Fibroblast of villous mesenchyme (primary cell): ENCODE data around the gene GGT7. TPM values are rescaled to one million over a fixed set of nuclear protein-coding genes. Genes with fewer than 3 reads are reported as not detected.

Source experiments
- DNase-seq: peaks from one replicate; pipeline ENCODE4 v3.0.0-alpha.2; 2010; ENCODE audit warnings: low read depth
- H3K4me3 ChIP-seq: 2 replicates; pipeline ENCODE4 v1.5.1; 2011; ENCODE audit warnings: low read depth, mild to moderate bottlenecking, low read length
- CTCF ChIP-seq: IDR thresholded peaks from 2 replicates; pipeline ENCODE4 v1.5.1; 2012; ENCODE audit warnings: low read depth, mild to moderate bottlenecking, low read length; ENCODE audit not compliant: insufficient read depth
- total RNA-seq: library from RNA; depleted of rRNA; stranded (reverse); fragments of >200 nt; gene quantifications from 2 replicates; pipeline ENCODE4 v1.2.3, GENCODE V29; 2012

Gene GGT7
- total RNA-seq, 1 donor = 9.5 TPM

- no peak overlapping the region for H3K4me3 ChIP-seq
- peak; percentile 69 for DNase-seq
- TF ChIP-seq CTCF = no peak
These were observed 18.8 kb upstream of the GGT7 start for GRCh38 chr20:34891166-34892062.

DNA sequence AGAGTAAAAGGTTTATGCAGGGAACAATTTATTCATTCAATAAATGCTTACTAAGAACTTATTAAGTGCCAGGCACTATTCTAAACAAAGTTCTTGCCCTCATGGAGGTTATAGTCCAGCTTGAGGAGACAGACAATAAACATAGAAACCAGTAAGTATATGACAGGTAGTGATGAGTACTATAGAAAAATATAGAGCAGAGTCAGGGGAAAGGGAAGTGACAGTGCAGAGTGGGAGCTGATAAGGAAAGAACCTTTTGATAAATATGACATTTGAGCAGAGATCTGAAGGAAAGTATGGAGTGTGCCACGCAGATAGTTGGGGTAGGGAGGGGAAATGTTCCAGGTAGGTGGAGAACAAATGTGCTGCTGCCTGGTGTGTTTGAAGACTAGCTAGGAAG is 15.8 kb upstream of the GGT7 start:
- no peak for TF ChIP-seq CTCF
- DNase-seq = no peak
- H3K4me3 ChIP-seq = no peak overlapping the region

- no peak for DNase-seq
- TF ChIP-seq CTCF = no peak
- H3K4me3 ChIP-seq = no peak overlapping the region
These were observed 14.4 kb upstream of the GGT7 start for GRCh38 chr20:34887023-34887422.

DNA sequence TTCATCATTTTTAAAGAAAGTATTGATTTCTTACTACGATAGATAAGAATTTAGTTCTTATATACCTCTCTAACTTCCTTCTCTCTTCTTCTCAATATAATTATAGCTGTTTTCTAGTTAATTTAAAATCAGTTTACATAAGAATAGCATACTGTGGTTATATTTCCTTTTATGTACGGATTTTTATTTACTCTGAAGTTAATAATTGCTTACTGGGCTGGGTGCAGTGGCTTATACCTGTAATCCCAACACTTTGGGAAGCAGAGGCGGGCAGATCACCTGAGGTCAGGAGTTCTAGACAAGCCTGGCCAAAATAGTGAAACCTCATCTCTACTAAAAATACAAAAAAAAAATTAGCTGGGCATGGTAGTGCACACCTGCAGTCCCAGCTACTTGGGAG is 13.5 kb upstream of the GGT7 start:
- H3K4me3 ChIP-seq = no peak overlapping the region
- TF ChIP-seq CTCF = no peak
- DNase-seq = no peak

GRCh38 chr20:34884260-34884659 is 11.6 kb upstream of the GGT7 start:
- no peak for DNase-seq
- no peak overlapping the region for H3K4me3 ChIP-seq
- TF ChIP-seq CTCF = no peak

DNA sequence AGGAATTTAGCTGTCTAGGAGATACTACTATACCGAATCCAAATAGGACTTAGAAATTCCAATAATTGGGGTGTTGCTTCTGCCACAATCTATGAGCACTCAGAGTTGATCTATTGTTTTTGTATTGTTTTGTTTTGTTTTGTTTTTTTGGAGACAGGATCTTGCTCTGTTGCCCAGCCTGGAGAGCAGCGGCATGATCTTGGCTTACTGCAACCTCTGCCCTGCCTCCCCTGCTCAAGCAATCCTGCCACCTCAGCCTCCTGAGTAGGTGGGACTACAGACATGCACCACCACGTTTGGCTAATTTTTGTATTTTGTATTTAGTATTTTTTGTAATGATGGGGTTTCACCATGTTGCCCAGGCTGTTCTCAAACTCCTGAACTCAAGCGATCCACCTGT is 11.2 kb upstream of the GGT7 start:
- H3K4me3 ChIP-seq = no peak overlapping the region
- TF ChIP-seq CTCF = no peak
- no peak for DNase-seq

DNA sequence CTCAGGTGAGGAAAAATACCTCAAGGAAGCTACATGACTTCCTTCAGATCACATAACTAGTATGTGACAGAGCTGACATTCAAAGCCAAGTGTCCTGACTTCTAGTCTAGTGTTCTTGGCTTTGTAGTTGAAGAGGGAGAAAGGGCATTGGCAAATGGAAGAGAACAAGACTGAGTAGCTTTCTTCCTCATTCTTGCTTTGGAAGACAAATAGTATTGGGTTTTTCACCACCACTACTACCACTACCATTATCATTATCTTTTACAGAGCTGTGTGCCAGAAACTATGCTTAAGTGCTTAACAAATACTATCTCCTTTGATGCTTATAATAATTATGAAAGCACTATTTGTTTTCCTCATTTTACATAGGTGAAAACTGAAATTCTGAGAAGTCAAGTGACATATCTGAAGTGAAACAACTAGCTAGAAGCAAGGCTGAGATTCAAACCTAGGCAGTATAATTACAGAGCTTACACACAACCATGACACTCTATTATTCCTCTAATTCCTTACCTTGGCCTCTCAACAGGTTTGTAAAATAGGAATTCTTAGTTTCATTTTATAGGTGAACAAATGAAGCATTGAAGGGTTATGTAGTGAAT is 10.5 kb upstream of the GGT7 start:
- no peak for TF ChIP-seq CTCF
- DNase-seq = no peak
- no peak overlapping the region for H3K4me3 ChIP-seq
